ENCODE data around the gene POLD3.
A peak's percentile ranks its signal among the peaks of the same experiment; 100 is the strongest.

Gene POLD3

GRCh38 chr11:74608431-74608830 lies 16.0 kb downstream of the POLD3 start:
- TF ChIP-seq ISL1 (CRISPR knock-in tag; IDR thresholded peaks at IDR 0.05) (no peak), ZNF8 (CRISPR knock-in tag; IDR thresholded peaks at IDR 0.05) (no peak), CSDC2 (CRISPR knock-in tag; IDR thresholded peaks at IDR 0.05) (no peak), ESRRG (CRISPR knock-in tag; IDR thresholded peaks at IDR 0.05) (no peak), ARNTL (CRISPR knock-in tag; IDR thresholded peaks at IDR 0.05; ENCODE audit: borderline replicate concordance, low read depth) (no peak), CREB5 (CRISPR knock-in tag; IDR thresholded peaks at IDR 0.05; ENCODE audit: low read depth) (no peak), TSHZ2 (CRISPR knock-in tag; IDR thresholded peaks at IDR 0.05) (no peak), PATZ1 (CRISPR knock-in tag; IDR thresholded peaks at IDR 0.05; ENCODE audit: borderline replicate concordance) (no peak)

GRCh38 chr11:74611369-74611861 lies 19.0 kb downstream of the POLD3 start:
- peak; percentile 66; the same call in 2 of the 3 replicates for ATAC-seq
- no peak for TF ChIP-seq TOX (CRISPR knock-in tag; IDR thresholded peaks at IDR 0.05; ENCODE audit: borderline replicate concordance)
- no peak for TF ChIP-seq POU6F1 (CRISPR knock-in tag; IDR thresholded peaks at IDR 0.05; ENCODE audit: borderline replicate concordance, low read depth)
- TF ChIP-seq TSHZ2 (CRISPR knock-in tag; IDR thresholded peaks at IDR 0.05) = no peak
- TF ChIP-seq ZNF70 (CRISPR knock-in tag; IDR thresholded peaks at IDR 0.05) = no peak
- TF ChIP-seq SNAI2 (CRISPR knock-in tag; IDR thresholded peaks at IDR 0.05) = no peak
- no peak for TF ChIP-seq PPARA (CRISPR knock-in tag; IDR thresholded peaks at IDR 0.05; ENCODE audit: borderline replicate concordance)
- no peak for TF ChIP-seq CSDC2 (CRISPR knock-in tag; IDR thresholded peaks at IDR 0.05)
- no peak for TF ChIP-seq CSRNP3 (CRISPR knock-in tag; IDR thresholded peaks at IDR 0.05)
- no peak for TF ChIP-seq OSR1 (CRISPR knock-in tag; IDR thresholded peaks at IDR 0.05)
- TF ChIP-seq ZNF565 (CRISPR knock-in tag; conservative IDR thresholded peaks at IDR 0.05; ENCODE audit: low read depth) = no peak
- TF ChIP-seq RARB (CRISPR knock-in tag; IDR thresholded peaks at IDR 0.05) = no peak
- TF ChIP-seq ARNTL (CRISPR knock-in tag; IDR thresholded peaks at IDR 0.05; ENCODE audit: borderline replicate concordance, low read depth) = no peak
- TF ChIP-seq ISL1 (CRISPR knock-in tag; IDR thresholded peaks at IDR 0.05) = no peak
- no peak for TF ChIP-seq ZNF8 (CRISPR knock-in tag; IDR thresholded peaks at IDR 0.05)
- TF ChIP-seq ZC3H10 (CRISPR knock-in tag; IDR thresholded peaks at IDR 0.05) = no peak

More at GRCh38 chr11:74608431-74608830, 16.0 kb downstream of the POLD3 start:
- ATAC-seq = no peak
